Measurements from ENCODE around the gene POFUT1.

Gene POFUT1

GRCh38 chr20:32206760-32207625, 687 bp upstream of the POFUT1 start:
- H3K27ac ChIP-seq (ENCODE audit: insufficient read depth, low read depth, low read length, poor library complexity, severe bottlenecking) = peak overlapping the region; percentile 56
- no peaks in the 10 kb centered on the region for H3K9me3 ChIP-seq (ENCODE audit: control insufficient read depth, low read length)
- WGBS, 2 experiments = 3% methylated on average over 40 of the region's 40 CpGs
- no peaks in the 10 kb centered on the region for H3K27me3 ChIP-seq (ENCODE audit: control insufficient read depth, insufficient read depth, low read length, poor library complexity, severe bottlenecking)
- H3K4me3 ChIP-seq (ENCODE audit: insufficient read depth, low read depth, low read length) = peak overlapping the region; percentile 74
- peaks cover under 1% of the 10 kb centered on the region for H3K36me3 ChIP-seq (ENCODE audit: control insufficient read depth, insufficient read depth, low read length)
- H3K4me1 ChIP-seq (ENCODE audit: control insufficient read depth, insufficient read depth, low read length) = peaks cover 35% of the 10 kb centered on the region

DNA sequence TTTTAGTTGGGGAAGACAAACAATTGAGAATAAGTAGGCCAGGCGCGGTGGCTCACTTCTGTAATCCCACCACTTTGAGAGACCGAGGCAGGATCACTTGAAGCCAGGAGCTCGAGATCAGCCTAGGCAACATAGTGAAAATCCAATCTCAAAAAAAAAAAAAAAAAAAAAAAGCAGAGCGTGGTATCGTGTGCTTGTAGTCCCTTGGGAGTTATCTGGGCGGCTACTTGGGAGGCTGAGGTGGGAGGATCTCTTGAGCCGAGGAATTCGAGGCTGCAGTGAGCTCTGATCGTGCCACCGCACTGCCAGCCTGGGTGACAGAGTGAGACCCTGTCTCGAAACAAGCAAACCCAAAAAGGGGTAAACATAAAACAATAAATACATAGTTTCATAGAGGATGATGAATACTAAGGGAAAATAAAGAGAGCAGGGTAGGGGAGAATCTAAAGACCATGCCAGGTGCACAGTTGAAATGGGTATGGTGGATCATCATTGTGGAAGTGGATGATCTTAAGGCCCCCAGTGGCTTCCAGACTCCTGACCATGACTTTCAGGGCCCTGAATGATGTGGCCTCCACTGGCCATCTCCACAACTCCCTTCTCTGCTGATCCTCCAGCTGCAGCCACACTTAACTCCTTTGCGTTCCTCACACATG, 947 bp downstream of the POFUT1 start:
- H3K27ac ChIP-seq (ENCODE audit: insufficient read depth, low read depth, low read length, poor library complexity, severe bottlenecking) = no peak overlapping the region
- no peaks in the 10 kb centered on the region for H3K36me3 ChIP-seq (ENCODE audit: control insufficient read depth, insufficient read depth, low read length)
- H3K4me3 ChIP-seq (ENCODE audit: insufficient read depth, low read depth, low read length) = peak overlapping the region; percentile 74
- H3K4me1 ChIP-seq (ENCODE audit: control insufficient read depth, insufficient read depth, low read length) = peaks cover 28% of the 10 kb centered on the region
- H3K27me3 ChIP-seq (ENCODE audit: control insufficient read depth, insufficient read depth, low read length, poor library complexity, severe bottlenecking) = no peaks in the 10 kb centered on the region
- 85 to 89% methylated on average over 13 of the region's 13 CpGs for WGBS, 2 experiments
- H3K9me3 ChIP-seq (ENCODE audit: control insufficient read depth, low read length) = no peaks in the 10 kb centered on the region

DNA sequence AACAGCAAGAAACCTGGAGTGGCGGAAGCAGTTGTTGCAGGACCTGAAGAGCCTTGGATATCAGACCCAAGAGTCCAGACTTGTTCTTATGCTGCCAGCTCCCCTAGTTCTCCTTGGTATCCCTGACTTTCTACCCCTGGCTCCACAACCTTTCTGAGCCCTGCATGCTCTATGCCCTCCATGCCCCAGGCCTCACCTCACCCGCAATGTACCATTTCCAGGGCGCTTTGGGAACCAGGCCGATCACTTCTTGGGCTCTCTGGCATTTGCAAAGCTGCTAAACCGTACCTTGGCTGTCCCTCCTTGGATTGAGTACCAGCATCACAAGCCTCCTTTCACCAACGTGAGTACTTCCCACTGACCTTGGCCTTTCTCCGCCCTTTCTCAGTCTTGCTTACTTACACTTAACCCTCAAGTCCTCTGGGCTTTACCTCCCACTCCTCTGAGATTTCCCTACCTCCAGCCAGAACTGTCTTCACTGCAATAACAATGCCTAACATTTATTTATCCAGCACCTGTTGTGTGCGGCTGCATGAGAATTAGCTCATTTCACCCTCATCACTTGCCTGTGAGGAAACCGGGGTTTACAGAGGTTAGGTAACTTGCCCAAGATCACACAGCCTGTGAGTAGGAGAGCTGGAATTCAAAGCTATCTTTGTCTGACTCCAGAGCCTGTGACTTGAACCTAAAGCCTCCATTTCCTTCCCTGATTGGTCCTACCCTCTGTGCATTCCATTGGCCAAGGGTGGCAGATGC, 2.3 kb downstream of the POFUT1 start:
- Histone ChIP-seq H3K4me3 (ENCODE audit: insufficient read depth, low read depth, low read length) (no peak overlapping the region), H3K27ac (ENCODE audit: insufficient read depth, low read depth, low read length, poor library complexity, severe bottlenecking) (no peak overlapping the region), H3K36me3 (ENCODE audit: control insufficient read depth, insufficient read depth, low read length) (no peaks in the 10 kb centered on the region), H3K9me3 (ENCODE audit: control insufficient read depth, low read length) (no peaks in the 10 kb centered on the region), H3K4me1 (ENCODE audit: control insufficient read depth, insufficient read depth, low read length) (peaks cover 15% of the 10 kb centered on the region), H3K27me3 (ENCODE audit: control insufficient read depth, insufficient read depth, low read length, poor library complexity, severe bottlenecking) (no peaks in the 10 kb centered on the region)
- WGBS, 2 experiments = 92 to 95% methylated on average over 9 of the region's 9 CpGs

DNA sequence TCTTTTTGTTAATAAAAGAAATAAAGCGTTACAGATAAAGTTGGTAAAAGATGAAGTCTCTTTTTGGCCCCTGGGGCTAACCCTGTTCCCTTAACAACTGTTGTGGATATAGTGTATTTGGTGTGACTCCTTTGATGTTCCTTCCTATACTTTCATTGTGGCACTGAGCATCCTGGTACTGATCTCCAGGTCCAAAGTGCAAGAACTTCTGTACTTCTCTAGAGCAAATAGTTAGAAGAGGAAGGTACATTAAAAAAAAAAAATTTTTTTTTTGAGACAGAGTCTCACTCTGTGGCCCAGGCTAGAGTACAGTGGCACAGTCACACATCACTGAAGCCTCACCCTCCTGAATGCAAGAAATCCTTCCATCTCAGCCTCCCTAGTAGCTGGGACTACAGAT, 6.2 kb downstream of the POFUT1 start:
- Histone ChIP-seq H3K36me3 (ENCODE audit: control insufficient read depth, insufficient read depth, low read length) (peaks cover 12% of the 10 kb centered on the region), H3K9me3 (ENCODE audit: control insufficient read depth, low read length) (no peaks in the 10 kb centered on the region)

GRCh38 chr20:32215147-32215546, 7.5 kb downstream of the POFUT1 start:
- no peak overlapping the region for H3K27ac ChIP-seq (ENCODE audit: insufficient read depth, low read depth, low read length, poor library complexity, severe bottlenecking)
- H3K9me3 ChIP-seq (ENCODE audit: control insufficient read depth, low read length) = no peaks in the 10 kb centered on the region
- 93 to 94% methylated on average over 8 of the region's 8 CpGs for WGBS, 2 experiments
- no peak overlapping the region for H3K4me3 ChIP-seq (ENCODE audit: insufficient read depth, low read depth, low read length)
- no peaks in the 10 kb centered on the region for H3K27me3 ChIP-seq (ENCODE audit: control insufficient read depth, insufficient read depth, low read length, poor library complexity, severe bottlenecking)
- no peaks in the 10 kb centered on the region for H3K4me1 ChIP-seq (ENCODE audit: control insufficient read depth, insufficient read depth, low read length)
- H3K36me3 ChIP-seq (ENCODE audit: control insufficient read depth, insufficient read depth, low read length) = peaks cover 12% of the 10 kb centered on the region

More for the DNA sequence above, 6.2 kb downstream of the POFUT1 start:
- Histone ChIP-seq H3K27me3 (ENCODE audit: control insufficient read depth, insufficient read depth, low read length, poor library complexity, severe bottlenecking) (no peaks in the 10 kb centered on the region), H3K4me1 (ENCODE audit: control insufficient read depth, insufficient read depth, low read length) (no peaks in the 10 kb centered on the region), H3K27ac (ENCODE audit: insufficient read depth, low read depth, low read length, poor library complexity, severe bottlenecking) (no peak overlapping the region), H3K4me3 (ENCODE audit: insufficient read depth, low read depth, low read length) (no peak overlapping the region)
- WGBS, 2 experiments = 92 to 100% methylated on average over 1 of the region's 1 CpG

DNA sequence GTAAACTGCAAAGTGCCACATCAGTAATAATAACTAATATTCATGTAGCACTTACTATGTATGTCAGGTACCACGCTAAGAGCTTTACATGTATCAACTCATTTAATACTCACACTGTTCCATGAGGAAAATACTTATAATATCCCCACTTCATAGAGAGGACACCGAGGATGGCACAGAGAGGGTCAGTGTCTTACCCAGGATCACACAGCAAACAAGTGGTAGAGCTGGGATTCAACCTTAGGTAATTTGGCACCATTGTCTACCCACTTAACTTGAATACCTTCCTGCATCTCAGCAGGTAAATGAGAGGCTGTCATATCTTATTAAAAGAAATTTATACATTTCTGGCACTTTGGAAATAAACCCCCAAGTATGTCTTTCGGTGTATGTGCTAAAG, 8.0 kb downstream of the POFUT1 start:
- no peaks in the 10 kb centered on the region for H3K9me3 ChIP-seq (ENCODE audit: control insufficient read depth, low read length)
- H3K27me3 ChIP-seq (ENCODE audit: control insufficient read depth, insufficient read depth, low read length, poor library complexity, severe bottlenecking) = no peaks in the 10 kb centered on the region
- no peaks in the 10 kb centered on the region for H3K4me1 ChIP-seq (ENCODE audit: control insufficient read depth, insufficient read depth, low read length)
- no peak overlapping the region for H3K4me3 ChIP-seq (ENCODE audit: insufficient read depth, low read depth, low read length)
- no peak overlapping the region for H3K27ac ChIP-seq (ENCODE audit: insufficient read depth, low read depth, low read length, poor library complexity, severe bottlenecking)
- WGBS, 2 experiments = 96 to 99% methylated on average over 3 of the region's 3 CpGs
- H3K36me3 ChIP-seq (ENCODE audit: control insufficient read depth, insufficient read depth, low read length) = peaks cover 15% of the 10 kb centered on the region

- no peak overlapping the region for H3K27ac ChIP-seq (ENCODE audit: insufficient read depth, low read depth, low read length, poor library complexity, severe bottlenecking)
- no peaks in the 10 kb centered on the region for H3K27me3 ChIP-seq (ENCODE audit: control insufficient read depth, insufficient read depth, low read length, poor library complexity, severe bottlenecking)
- H3K9me3 ChIP-seq (ENCODE audit: control insufficient read depth, low read length) = no peaks in the 10 kb centered on the region
- H3K4me1 ChIP-seq (ENCODE audit: control insufficient read depth, insufficient read depth, low read length) = no peaks in the 10 kb centered on the region
- no peak overlapping the region for H3K4me3 ChIP-seq (ENCODE audit: insufficient read depth, low read depth, low read length)
- 92 to 95% methylated on average over 13 of the region's 13 CpGs for WGBS, 2 experiments
- peaks cover 15% of the 10 kb centered on the region for H3K36me3 ChIP-seq (ENCODE audit: control insufficient read depth, insufficient read depth, low read length)
These were observed 8.8 kb downstream of the POFUT1 start for GRCh38 chr20:32216179-32217142.

DNA sequence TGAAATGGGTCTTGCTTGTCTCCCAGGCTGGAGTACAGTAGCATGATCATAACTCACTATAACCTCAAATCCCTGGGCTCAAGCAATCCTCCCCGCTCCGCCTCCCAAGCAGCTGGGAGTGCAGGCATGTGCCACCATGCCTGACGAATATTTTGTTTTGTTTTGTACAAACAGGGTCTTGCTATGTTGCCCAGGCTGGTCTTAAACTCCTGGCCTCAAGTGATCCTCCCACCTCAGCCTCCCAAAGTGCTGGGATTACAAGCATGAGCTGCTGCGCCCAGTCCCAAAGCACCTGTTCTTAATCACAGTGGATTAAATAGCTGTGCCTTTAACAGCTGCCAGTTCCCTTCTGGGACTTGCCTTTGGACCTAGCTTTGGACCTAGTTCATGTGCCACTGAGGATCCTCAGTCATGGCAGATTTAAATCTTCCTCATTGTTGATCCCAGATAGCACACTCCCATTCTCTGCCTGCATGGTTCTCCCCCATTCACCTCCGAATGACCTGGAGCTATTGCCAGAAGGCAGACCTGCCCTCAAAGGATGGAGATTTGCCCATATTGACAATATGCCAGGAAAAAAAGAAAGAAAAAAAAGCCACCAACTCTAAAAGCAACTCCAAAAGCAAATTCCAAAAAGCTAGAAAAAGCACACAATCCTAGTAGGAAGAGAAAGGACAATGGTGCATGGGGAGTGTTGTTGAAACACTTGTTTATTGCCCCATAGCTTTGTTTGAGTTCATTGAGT, 10.6 kb downstream of the POFUT1 start:
- 92 to 93% methylated on average over 5 of the region's 5 CpGs for whole genome bisulfite sequencing, 2 experiments
- H3K36me3 ChIP-seq (ENCODE audit: control insufficient read depth, insufficient read depth, low read length) = peaks cover 22% of the 10 kb centered on the region
- no peaks in the 10 kb centered on the region for H3K4me1 ChIP-seq (ENCODE audit: control insufficient read depth, insufficient read depth, low read length)
- H3K27me3 ChIP-seq (ENCODE audit: control insufficient read depth, insufficient read depth, low read length, poor library complexity, severe bottlenecking) = no peaks in the 10 kb centered on the region
- no peaks in the 10 kb centered on the region for H3K9me3 ChIP-seq (ENCODE audit: control insufficient read depth, low read length)
- no peak overlapping the region for H3K27ac ChIP-seq (ENCODE audit: insufficient read depth, low read depth, low read length, poor library complexity, severe bottlenecking)
- no peak overlapping the region for H3K4me3 ChIP-seq (ENCODE audit: insufficient read depth, low read depth, low read length)

GRCh38 chr20:32224463-32224862, 16.8 kb downstream of the POFUT1 start:
- no peaks in the 10 kb centered on the region for H3K9me3 ChIP-seq (ENCODE audit: control insufficient read depth, low read length)
- peaks cover 16% of the 10 kb centered on the region for H3K36me3 ChIP-seq (ENCODE audit: control insufficient read depth, insufficient read depth, low read length)

More at GRCh38 chr20:32224463-32224862, 16.8 kb downstream of the POFUT1 start:
- no peak overlapping the region for H3K27ac ChIP-seq (ENCODE audit: insufficient read depth, low read depth, low read length, poor library complexity, severe bottlenecking)
- H3K4me3 ChIP-seq (ENCODE audit: insufficient read depth, low read depth, low read length) = no peak overlapping the region
- 92 to 96% methylated on average over 4 of the region's 4 CpGs for WGBS, 2 experiments
- no peaks in the 10 kb centered on the region for H3K4me1 ChIP-seq (ENCODE audit: control insufficient read depth, insufficient read depth, low read length)
- H3K27me3 ChIP-seq (ENCODE audit: control insufficient read depth, insufficient read depth, low read length, poor library complexity, severe bottlenecking) = no peaks in the 10 kb centered on the region

Data from ectodermal cell (in vitro differentiated cells).